Measurements from ENCODE around the gene TNFRSF1A.

Gene TNFRSF1A

DNA sequence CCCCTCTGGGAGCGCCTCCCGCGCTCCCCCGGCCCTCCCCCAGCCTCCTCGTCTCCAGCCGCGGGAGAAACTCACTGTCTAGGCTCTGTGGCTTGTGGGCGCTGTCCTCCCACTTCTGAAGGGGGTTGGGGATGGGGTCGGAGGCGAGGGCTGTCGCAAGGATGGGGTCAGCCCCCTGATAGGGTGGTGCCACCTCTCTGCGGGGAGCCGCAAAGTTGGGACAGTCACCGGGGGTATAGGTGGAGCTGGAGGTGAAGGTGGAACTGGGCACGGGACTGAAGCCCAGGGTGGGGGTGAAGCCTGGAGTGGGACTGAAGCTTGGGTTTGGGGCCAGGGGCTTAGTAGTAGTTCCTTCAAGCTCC, 12.2 kb downstream of the TNFRSF1A start:
- no peaks in the 10 kb centered on the region for H3K9me3 ChIP-seq (ENCODE audit: insufficient read depth, low read length)
- H3K9ac ChIP-seq (ENCODE audit: low read length) = no peak overlapping the region
- no peaks in the 10 kb centered on the region for H4K20me1 ChIP-seq (ENCODE audit: insufficient read depth, low read length)
- no peak overlapping the region for H3K4me3 ChIP-seq (ENCODE audit: low read length)
- peaks cover 51% of the 10 kb centered on the region for H3K27me3 ChIP-seq (ENCODE audit: low read depth, low read length)
- TF ChIP-seq, protein P1, sequence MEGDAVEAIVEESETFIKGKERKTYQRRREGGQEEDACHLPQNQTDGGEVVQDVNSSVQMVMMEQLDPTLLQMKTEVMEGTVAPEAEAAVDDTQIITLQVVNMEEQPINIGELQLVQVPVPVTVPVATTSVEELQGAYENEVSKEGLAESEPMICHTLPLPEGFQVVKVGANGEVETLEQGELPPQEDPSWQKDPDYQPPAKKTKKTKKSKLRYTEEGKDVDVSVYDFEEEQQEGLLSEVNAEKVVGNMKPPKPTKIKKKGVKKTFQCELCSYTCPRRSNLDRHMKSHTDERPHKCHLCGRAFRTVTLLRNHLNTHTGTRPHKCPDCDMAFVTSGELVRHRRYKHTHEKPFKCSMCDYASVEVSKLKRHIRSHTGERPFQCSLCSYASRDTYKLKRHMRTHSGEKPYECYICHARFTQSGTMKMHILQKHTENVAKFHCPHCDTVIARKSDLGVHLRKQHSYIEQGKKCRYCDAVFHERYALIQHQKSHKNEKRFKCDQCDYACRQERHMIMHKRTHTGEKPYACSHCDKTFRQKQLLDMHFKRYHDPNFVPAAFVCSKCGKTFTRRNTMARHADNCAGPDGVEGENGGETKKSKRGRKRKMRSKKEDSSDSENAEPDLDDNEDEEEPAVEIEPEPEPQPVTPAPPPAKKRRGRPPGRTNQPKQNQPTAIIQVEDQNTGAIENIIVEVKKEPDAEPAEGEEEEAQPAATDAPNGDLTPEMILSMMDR (IDR thresholded peaks at IDR 0.05; ENCODE audit: low read depth, low read length) = no peak
- TF ChIP-seq EZH2phosphoT487 (IDR thresholded peaks at IDR 0.05; ENCODE audit: low read depth) = no peak
- H3K4me2 ChIP-seq (ENCODE audit: low read length) = peak overlapping the region; percentile 10
- no peak overlapping the region for H2AFZ ChIP-seq (ENCODE audit: low read depth, low read length)
- H3K79me2 ChIP-seq (ENCODE audit: low read length) = no peaks in the 10 kb centered on the region
- peaks cover 11% of the 10 kb centered on the region for H3K4me1 ChIP-seq (ENCODE audit: low read length)
- no peak overlapping the region for H3K27ac ChIP-seq (ENCODE audit: low read length)
- no peaks in the 10 kb centered on the region for H3K36me3 ChIP-seq (replicated peaks; ENCODE audit: low read depth, low read length)

DNA sequence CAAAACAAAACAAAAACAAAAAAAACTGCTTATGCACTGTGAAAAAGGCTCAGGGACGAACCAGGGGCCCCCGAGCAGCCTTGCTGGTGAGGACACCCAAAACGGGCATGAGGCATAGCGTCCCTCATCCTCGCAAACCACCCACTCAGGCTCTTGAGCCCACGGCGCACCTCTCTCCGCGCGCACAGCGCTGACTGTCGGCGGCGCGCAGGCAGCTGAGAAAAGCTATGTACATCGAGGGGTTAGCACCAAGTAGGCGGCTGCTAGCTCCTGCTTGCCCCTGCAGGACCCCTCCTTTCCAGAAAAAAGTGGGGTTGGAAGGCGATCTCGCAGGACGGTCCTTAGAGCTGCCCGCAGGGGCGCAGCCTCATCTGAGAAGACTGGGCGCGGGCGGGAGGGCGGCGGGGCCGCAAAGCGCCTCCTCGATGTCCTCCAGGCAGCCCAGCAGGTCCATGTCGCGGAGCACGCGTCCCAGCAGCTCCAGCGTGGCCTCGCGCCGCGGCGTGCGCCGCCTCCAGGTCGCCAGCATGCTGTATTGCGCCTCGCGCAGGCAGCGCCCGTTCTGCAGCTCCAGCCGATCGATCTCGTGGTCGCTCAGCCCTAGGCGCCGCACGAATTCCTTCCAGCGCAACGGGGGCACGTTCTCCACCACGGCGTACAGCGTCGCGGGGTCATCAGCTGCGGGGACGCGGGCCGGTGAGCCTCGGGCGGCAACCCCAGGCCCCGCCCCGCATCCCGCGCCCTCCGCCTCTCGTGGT, 12.8 kb downstream of the TNFRSF1A start:
- peaks cover 11% of the 10 kb centered on the region for H3K4me1 ChIP-seq (ENCODE audit: low read length)
- TF ChIP-seq, protein P1 (IDR thresholded peaks at IDR 0.05; ENCODE audit: low read depth, low read length) = no peak
- no peak for TF ChIP-seq EZH2phosphoT487 (IDR thresholded peaks at IDR 0.05; ENCODE audit: low read depth)
- no peaks in the 10 kb centered on the region for H3K36me3 ChIP-seq (replicated peaks; ENCODE audit: low read depth, low read length)
- H3K4me2 ChIP-seq (ENCODE audit: low read length) = no peak overlapping the region
- no peaks in the 10 kb centered on the region for H3K79me2 ChIP-seq (ENCODE audit: low read length)
- no peaks in the 10 kb centered on the region for H3K9me3 ChIP-seq (ENCODE audit: insufficient read depth, low read length)
- H3K27me3 ChIP-seq (ENCODE audit: low read depth, low read length) = peaks cover 54% of the 10 kb centered on the region
- no peak overlapping the region for H3K9ac ChIP-seq (ENCODE audit: low read length)
- H4K20me1 ChIP-seq (ENCODE audit: insufficient read depth, low read length) = no peaks in the 10 kb centered on the region
- no peak overlapping the region for H2AFZ ChIP-seq (ENCODE audit: low read depth, low read length)
- H3K27ac ChIP-seq (ENCODE audit: low read length) = no peak overlapping the region
- H3K4me3 ChIP-seq (ENCODE audit: low read length) = no peak overlapping the region

DNA sequence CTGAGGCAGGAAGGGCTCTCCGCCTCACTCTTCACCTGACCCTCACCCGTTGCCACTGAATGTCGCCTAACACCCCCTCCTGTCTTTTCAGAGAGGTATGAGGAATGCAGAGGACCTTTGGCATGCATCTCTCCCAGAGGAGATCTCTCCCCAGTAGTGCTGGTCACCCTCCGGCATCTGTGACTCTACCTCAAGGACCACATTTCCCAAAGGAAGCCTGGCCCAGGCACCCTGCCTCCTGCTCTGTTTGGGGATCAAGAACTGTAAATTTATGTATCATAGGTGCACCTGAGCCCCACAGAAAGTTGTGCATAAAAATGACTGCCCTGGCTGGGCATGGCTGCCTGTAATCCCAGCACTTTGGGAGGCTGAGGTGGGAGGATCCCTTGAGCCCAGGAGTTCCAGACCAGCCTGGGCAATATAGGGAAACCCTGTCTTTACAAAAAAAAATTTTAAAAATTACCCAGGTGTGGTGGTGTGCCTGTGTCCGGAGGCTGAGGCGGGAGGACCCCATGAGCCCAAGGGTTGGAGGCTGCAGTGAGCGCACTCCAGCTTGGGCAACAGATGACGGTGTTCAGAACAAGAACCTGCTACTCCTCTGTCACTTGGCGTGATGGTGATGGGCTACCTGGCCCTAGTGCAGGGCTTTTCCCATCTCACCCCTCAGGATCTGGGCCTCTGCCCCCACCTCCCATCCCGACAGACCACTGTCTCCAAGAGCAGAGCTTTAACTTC, 13.7 kb downstream of the TNFRSF1A start:
- no peak overlapping the region for H2AFZ ChIP-seq (ENCODE audit: low read depth, low read length)
- H3K4me3 ChIP-seq (ENCODE audit: low read length) = no peak overlapping the region
- no peaks in the 10 kb centered on the region for H4K20me1 ChIP-seq (ENCODE audit: insufficient read depth, low read length)
- peaks cover 45% of the 10 kb centered on the region for H3K27me3 ChIP-seq (ENCODE audit: low read depth, low read length)
- H3K4me2 ChIP-seq (ENCODE audit: low read length) = no peak overlapping the region
- H3K9me3 ChIP-seq (ENCODE audit: insufficient read depth, low read length) = no peaks in the 10 kb centered on the region
- no peaks in the 10 kb centered on the region for H3K36me3 ChIP-seq (replicated peaks; ENCODE audit: low read depth, low read length)
- H3K4me1 ChIP-seq (ENCODE audit: low read length) = peaks cover 18% of the 10 kb centered on the region
- no peaks in the 10 kb centered on the region for H3K79me2 ChIP-seq (ENCODE audit: low read length)
- H3K9ac ChIP-seq (ENCODE audit: low read length) = no peak overlapping the region
- H3K27ac ChIP-seq (ENCODE audit: low read length) = no peak overlapping the region
- TF ChIP-seq EZH2phosphoT487 (IDR thresholded peaks at IDR 0.05; ENCODE audit: low read depth) = no peak
- TF ChIP-seq, protein P1 (IDR thresholded peaks at IDR 0.05; ENCODE audit: low read depth, low read length) = no peak

DNA sequence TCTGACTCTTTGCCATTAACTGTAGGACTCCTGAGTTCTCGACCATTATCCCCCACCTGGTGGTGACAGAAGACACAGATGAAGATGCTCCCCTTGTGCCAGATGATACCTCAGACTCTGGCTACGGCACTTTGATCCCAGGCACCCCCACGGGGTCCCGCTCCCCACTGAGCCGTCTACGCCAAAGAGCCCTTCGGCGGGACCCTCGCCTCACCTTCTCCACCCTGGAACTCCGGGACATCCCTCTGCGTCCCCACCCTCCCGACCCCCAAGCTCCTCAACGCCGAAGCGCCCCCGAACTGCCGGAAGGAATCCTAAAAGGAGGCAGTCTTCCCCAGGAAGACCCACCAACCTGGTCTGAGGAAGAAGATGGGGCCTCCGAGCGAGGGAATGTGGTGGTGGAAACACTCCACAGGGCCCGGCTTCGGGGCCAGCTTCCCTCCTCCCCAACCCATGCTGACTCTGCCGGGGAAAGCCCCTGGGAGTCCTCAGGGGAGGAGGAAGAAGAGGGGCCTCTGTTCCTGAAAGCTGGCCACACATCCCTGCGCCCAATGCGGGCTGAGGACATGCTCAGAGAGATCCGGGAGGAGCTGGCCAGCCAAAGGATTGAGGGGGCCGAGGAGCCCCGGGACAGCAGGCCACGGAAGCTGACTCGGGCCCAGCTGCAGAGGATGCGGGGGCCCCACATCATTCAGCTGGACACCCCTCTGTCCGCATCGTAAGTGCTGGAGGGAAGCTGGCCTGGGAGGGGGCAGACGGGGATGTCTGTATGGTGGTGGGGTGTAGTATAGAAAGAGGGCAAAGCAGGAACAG, 14.4 kb downstream of the TNFRSF1A start:
- Histone ChIP-seq H3K27ac (ENCODE audit: low read length) (no peak overlapping the region), H3K4me3 (ENCODE audit: low read length) (no peak overlapping the region), H3K9ac (ENCODE audit: low read length) (no peak overlapping the region), H4K20me1 (ENCODE audit: insufficient read depth, low read length) (no peaks in the 10 kb centered on the region), H3K4me1 (ENCODE audit: low read length) (peaks cover 24% of the 10 kb centered on the region), H3K79me2 (ENCODE audit: low read length) (no peaks in the 10 kb centered on the region), H3K36me3 (replicated peaks; ENCODE audit: low read depth, low read length) (no peaks in the 10 kb centered on the region), H2AFZ (ENCODE audit: low read depth, low read length) (no peak overlapping the region), H3K4me2 (ENCODE audit: low read length) (no peak overlapping the region), H3K9me3 (ENCODE audit: insufficient read depth, low read length) (no peaks in the 10 kb centered on the region), H3K27me3 (ENCODE audit: low read depth, low read length) (peaks cover 37% of the 10 kb centered on the region)
- TF ChIP-seq EZH2phosphoT487 (IDR thresholded peaks at IDR 0.05; ENCODE audit: low read depth) = no peak
- TF ChIP-seq, protein P1 (IDR thresholded peaks at IDR 0.05; ENCODE audit: low read depth, low read length) = no peak
